ENCODE measurements around the gene FBXW5.

The FBXW5 gene

DNA sequence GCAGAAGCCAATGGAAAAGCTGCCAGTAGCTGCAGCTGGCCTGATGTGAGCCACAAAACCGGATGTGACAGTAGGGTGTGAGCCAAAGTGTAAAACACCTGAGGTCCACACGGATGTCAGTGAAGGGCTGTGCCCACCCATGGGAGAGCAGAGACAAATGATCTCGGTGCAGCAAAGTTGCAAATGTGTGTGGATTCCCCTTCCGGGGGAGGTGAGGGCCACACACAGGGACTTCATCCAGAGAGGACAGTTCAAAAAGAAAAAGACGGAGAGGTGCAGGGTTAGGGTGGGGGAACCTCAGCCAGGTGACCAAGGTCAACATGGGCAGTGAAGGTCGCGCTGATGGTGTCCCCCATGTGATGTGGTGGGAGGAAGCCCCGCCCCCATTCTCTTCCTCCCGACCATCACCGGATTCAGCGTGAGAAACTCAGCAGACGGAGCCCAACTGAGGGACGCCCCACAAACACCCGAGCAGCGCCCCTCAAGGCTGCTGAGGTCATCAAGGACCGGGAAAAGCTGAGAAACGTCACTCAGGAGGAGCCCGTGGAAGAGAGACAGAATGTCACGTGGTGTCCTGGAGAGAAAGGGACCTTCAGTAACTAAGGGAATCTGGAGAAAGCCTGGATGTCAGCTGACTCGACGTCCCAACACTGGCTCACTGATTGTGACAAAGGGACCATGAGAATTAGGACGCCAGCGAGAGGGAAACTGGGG is 21.4 kb upstream of the FBXW5 start:
- H3K27ac ChIP-seq, result no peak overlapping the region
- no peak for DNase-seq (ENCODE audit: low read depth, low spot score)
- H3K9me3 ChIP-seq (ENCODE audit: low read depth, low read length), result no peaks in the 10 kb centered on the region
- no peaks in the 10 kb centered on the region for H3K36me3 ChIP-seq (ENCODE audit: insufficient read depth, low read length)
- no peak for TF ChIP-seq EZH2 (IDR thresholded peaks at IDR 0.05)
- TF ChIP-seq FOXP2 (optimal IDR thresholded peaks at IDR 0.05; ENCODE audit: control extremely low read depth, extremely low read length, insufficient read depth), result no peak
- TF ChIP-seq POLR2AphosphoS5 (IDR thresholded peaks at IDR 0.05; ENCODE audit: borderline replicate concordance, low read depth, low read length), result no peak
- no peak overlapping the region for H3K4me3 ChIP-seq
- H3K9ac ChIP-seq (ENCODE audit: insufficient read length), result no peak overlapping the region

DNA sequence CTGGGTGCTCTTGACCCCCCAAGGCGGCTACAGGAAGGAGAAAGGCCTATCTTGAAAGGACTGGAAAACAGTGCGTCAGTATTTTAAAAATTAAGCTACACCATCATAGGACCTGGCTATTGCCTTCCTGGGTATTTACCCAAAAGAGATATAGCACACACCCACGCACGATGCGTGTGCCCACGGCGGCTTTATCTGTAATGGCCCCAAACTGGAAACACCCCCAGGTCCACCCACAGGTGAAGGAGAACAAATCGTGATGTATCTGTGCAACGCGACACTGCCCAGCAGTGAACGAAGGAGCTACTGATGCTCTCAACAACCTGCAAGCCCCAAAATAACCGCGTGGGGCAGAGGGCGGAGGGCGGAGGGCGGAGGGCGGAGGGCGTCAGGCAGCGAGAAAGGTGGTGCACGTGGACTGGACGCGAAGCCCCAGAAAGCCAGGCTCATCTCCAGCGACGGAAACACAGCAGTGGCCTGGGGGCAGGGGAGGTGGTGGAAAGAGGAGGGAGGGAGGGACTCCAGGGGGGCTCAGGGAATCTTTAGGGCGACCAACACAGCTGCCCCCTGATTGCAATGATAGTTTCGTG is 20.4 kb upstream of the FBXW5 start:
- Histone ChIP-seq H3K9me3 (ENCODE audit: low read depth, low read length) (no peaks in the 10 kb centered on the region), H3K9ac (ENCODE audit: insufficient read length) (no peak overlapping the region), H3K27ac (no peak overlapping the region), H3K4me3 (no peak overlapping the region), H3K36me3 (ENCODE audit: insufficient read depth, low read length) (no peaks in the 10 kb centered on the region)
- DNase-seq (ENCODE audit: low read depth, low spot score), result no peak
- no peak for TF ChIP-seq EZH2 (IDR thresholded peaks at IDR 0.05)
- TF ChIP-seq FOXP2 (optimal IDR thresholded peaks at IDR 0.05; ENCODE audit: control extremely low read depth, extremely low read length, insufficient read depth), result no peak
- no peak for TF ChIP-seq POLR2AphosphoS5 (IDR thresholded peaks at IDR 0.05; ENCODE audit: borderline replicate concordance, low read depth, low read length)

DNA sequence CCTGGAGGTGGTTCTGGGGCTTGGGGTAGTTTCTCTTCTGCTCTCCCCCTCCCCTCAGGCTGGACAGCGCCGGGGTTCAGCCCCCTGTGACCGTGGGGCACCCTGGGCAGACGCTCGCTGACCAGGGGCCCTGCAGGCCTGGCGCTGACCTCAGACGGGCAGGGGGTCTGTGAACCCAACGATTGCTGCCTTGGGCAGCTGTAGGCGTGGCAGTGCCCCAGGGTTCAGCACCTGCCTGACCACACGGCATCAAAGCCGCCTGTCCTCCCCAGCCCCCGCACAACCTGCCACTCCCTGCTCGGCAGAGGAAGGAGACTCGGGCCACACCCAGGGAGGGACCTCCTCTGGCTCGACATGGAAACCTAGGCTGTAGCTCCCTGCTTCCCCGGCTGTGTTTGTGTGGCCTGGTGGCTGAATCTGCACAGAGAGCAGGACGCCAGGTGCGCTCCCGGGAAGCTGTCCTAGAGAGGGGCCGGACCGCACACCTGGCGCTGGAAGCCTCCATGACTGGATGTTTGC is 19.7 kb upstream of the FBXW5 start:
- no peaks in the 10 kb centered on the region for H3K9me3 ChIP-seq (ENCODE audit: low read depth, low read length)

DNA sequence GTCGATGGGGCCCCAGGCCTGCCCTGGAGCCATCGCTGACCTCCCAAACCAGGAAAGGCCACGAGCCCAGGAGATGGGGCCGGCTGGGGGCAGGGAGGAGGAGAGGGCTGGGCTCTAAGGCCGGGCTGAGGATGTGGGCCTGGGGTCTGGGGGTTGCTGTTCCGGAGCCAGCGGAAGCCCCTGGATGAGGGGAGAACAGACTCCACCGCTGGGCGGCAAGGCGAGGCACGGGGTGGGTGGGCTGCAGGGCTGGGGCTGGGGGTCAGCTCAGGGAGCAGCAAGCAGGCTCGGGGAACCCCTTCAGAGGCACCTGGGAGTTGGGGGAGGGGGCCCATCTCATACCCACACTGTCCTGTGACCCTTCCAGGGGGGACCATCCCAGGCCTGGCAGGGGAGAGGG is 19.2 kb upstream of the FBXW5 start:
- no peak for DNase-seq (ENCODE audit: low read depth, low spot score)
- Histone ChIP-seq H3K36me3 (ENCODE audit: insufficient read depth, low read length) (no peaks in the 10 kb centered on the region), H3K4me3 (no peak overlapping the region), H3K9ac (ENCODE audit: insufficient read length) (no peak overlapping the region), H3K9me3 (ENCODE audit: low read depth, low read length) (no peaks in the 10 kb centered on the region), H3K27ac (no peak overlapping the region)
- TF ChIP-seq EZH2 (IDR thresholded peaks at IDR 0.05) (no peak), FOXP2 (optimal IDR thresholded peaks at IDR 0.05; ENCODE audit: control extremely low read depth, extremely low read length, insufficient read depth) (no peak), POLR2AphosphoS5 (IDR thresholded peaks at IDR 0.05; ENCODE audit: borderline replicate concordance, low read depth, low read length) (no peak)

More for the DNA sequence above, 19.7 kb upstream of the FBXW5 start:
- Histone ChIP-seq H3K9ac (ENCODE audit: insufficient read length) (no peak overlapping the region), H3K36me3 (ENCODE audit: insufficient read depth, low read length) (no peaks in the 10 kb centered on the region), H3K4me3 (no peak overlapping the region), H3K27ac (no peak overlapping the region)
- no peak for DNase-seq (ENCODE audit: low read depth, low spot score)
- no peak for TF ChIP-seq EZH2 (IDR thresholded peaks at IDR 0.05)
- no peak for TF ChIP-seq FOXP2 (optimal IDR thresholded peaks at IDR 0.05; ENCODE audit: control extremely low read depth, extremely low read length, insufficient read depth)
- no peak for TF ChIP-seq POLR2AphosphoS5 (IDR thresholded peaks at IDR 0.05; ENCODE audit: borderline replicate concordance, low read depth, low read length)

DNA sequence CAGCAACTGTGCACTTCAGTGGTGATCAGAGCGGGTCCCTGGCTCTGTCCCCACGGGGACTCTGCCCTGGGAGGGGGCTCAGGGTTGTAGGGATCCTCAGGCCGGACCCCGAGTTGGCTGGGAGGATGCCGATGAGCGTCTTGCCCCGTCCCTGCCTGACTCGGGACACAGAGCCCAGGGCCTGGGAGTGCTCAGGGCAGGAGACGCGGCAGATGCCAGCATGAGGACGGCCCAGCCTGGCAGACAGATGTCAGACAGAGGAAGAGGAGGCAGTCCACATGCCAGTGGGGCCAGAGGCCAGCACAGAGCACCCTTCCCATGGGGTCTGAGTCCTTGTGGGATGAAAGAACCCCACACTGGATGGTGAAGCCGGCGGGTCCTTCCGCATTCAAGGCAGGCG is 18.8 kb upstream of the FBXW5 start:
- DNase-seq (ENCODE audit: low read depth, low spot score), result no peak
- no peak overlapping the region for H3K27ac ChIP-seq
- no peak overlapping the region for H3K4me3 ChIP-seq
- H3K36me3 ChIP-seq (ENCODE audit: insufficient read depth, low read length), result no peaks in the 10 kb centered on the region
- no peak for TF ChIP-seq EZH2 (IDR thresholded peaks at IDR 0.05)
- no peak for TF ChIP-seq FOXP2 (optimal IDR thresholded peaks at IDR 0.05; ENCODE audit: control extremely low read depth, extremely low read length, insufficient read depth)
- TF ChIP-seq POLR2AphosphoS5 (IDR thresholded peaks at IDR 0.05; ENCODE audit: borderline replicate concordance, low read depth, low read length), result no peak
- H3K9me3 ChIP-seq (ENCODE audit: low read depth, low read length), result no peaks in the 10 kb centered on the region
- H3K9ac ChIP-seq (ENCODE audit: insufficient read length), result no peak overlapping the region

DNA sequence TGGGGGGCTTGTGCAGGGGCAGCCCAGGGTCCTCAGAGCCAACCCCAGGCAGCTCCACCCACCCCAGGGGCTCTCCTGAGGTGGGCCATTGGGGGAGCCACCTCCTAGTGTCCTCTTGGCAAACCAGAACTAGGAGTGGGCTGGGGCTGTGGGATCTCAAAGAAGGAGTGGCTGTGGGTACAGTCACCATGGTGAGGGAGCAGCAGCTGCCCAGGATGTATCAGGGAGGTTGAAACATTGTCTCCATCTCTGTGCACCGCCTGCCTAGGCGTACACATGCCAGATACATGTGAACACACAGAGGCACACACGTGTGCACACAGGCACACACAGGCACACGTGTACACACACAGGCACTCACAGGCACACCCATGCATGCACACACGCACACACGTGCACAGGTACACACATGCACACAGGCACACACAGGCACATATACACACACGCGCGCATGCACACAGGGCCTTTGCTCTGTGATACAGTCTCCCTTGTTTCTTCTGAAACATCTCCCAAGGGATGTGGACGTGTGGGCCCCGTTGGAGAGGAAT is 18.2 kb upstream of the FBXW5 start:
- DNase-seq (ENCODE audit: low read depth, low spot score), result no peak
- no peak for TF ChIP-seq POLR2AphosphoS5 (IDR thresholded peaks at IDR 0.05; ENCODE audit: borderline replicate concordance, low read depth, low read length)
- no peak for TF ChIP-seq FOXP2 (optimal IDR thresholded peaks at IDR 0.05; ENCODE audit: control extremely low read depth, extremely low read length, insufficient read depth)
- TF ChIP-seq EZH2 (IDR thresholded peaks at IDR 0.05), result no peak
- H3K27ac ChIP-seq, result no peak overlapping the region
- H3K4me3 ChIP-seq, result no peak overlapping the region
- no peaks in the 10 kb centered on the region for H3K9me3 ChIP-seq (ENCODE audit: low read depth, low read length)
- no peaks in the 10 kb centered on the region for H3K36me3 ChIP-seq (ENCODE audit: insufficient read depth, low read length)
- H3K9ac ChIP-seq (ENCODE audit: insufficient read length), result no peak overlapping the region

DNA sequence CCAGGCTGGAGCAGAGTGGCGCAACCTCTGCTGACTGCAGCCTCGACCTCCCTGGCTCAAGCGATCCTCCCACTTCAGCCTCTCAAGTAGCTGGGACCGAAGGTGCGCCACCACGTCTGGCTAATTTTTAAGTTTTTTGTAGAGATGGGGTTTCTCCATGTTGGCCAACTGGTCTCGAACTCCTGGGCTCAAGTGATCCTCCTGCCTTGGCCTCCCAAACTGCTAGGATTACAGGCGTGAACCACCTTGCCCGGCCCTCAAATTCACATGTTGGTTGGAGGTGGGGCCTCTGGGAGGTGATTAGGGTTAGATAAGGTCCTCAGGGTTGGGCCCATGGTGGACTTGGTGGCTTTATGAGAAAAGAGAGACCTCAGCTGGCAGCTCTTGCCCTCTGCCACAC is 17.6 kb upstream of the FBXW5 start:
- DNase-seq (ENCODE audit: low read depth, low spot score), result no peak
- TF ChIP-seq EZH2 (IDR thresholded peaks at IDR 0.05) (no peak), FOXP2 (optimal IDR thresholded peaks at IDR 0.05; ENCODE audit: control extremely low read depth, extremely low read length, insufficient read depth) (no peak), POLR2AphosphoS5 (IDR thresholded peaks at IDR 0.05; ENCODE audit: borderline replicate concordance, low read depth, low read length) (no peak)
- H3K9ac ChIP-seq (ENCODE audit: insufficient read length), result no peak overlapping the region
- no peak overlapping the region for H3K27ac ChIP-seq
- no peaks in the 10 kb centered on the region for H3K9me3 ChIP-seq (ENCODE audit: low read depth, low read length)
- H3K4me3 ChIP-seq, result no peak overlapping the region
- H3K36me3 ChIP-seq (ENCODE audit: insufficient read depth, low read length), result no peaks in the 10 kb centered on the region

DNA sequence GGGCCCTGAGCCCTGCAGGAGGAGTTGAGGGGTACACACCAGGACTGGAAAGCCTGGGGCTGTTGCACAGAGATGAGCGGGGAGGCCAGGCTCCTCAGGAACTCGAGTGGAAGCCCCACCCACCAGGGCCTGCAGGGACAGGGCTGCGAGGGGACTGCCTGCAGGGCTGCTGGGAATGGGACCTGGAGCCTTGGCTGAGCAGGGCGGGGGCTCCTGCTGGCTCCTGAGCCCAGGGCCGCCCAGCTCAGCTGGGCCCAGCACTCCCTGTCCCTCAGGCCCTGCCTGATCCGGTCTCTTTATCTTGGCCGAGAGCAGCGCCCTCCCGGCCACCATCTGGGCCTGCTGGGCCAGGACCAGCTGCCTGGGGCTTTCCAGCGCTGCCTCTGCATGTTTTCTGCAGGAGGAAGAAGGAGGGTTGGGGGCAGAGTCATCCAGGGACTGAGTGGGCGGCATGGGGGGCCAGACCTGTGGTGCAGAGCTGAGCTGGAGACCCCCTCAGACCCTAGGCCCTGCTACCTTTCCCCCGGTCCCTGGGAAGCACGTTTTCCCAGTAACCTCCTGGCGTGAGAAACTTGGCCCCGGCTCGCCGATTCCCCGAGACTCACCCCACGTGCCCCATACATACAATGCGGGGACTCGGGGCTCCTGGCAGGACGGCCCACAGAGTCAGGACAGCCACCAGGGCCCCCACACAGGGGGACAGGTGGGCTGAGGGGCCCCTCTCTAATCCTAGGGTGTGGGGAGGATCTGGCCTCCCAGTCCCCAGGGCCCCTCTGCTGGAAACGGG is 16.9 kb upstream of the FBXW5 start:
- TF ChIP-seq EZH2 (IDR thresholded peaks at IDR 0.05) (no peak), FOXP2 (optimal IDR thresholded peaks at IDR 0.05; ENCODE audit: control extremely low read depth, extremely low read length, insufficient read depth) (no peak), POLR2AphosphoS5 (IDR thresholded peaks at IDR 0.05; ENCODE audit: borderline replicate concordance, low read depth, low read length) (no peak)
- Histone ChIP-seq H3K36me3 (ENCODE audit: insufficient read depth, low read length) (no peaks in the 10 kb centered on the region), H3K9me3 (ENCODE audit: low read depth, low read length) (no peaks in the 10 kb centered on the region), H3K27ac (no peak overlapping the region), H3K4me3 (no peak overlapping the region), H3K9ac (ENCODE audit: insufficient read length) (no peak overlapping the region)
- DNase-seq (ENCODE audit: low read depth, low spot score), result no peak

Measured in SK-N-MC (cell line).